ENCODE results near the gene TTC36. TPM values are rescaled to one million over a fixed set of nuclear protein-coding genes. Genes with fewer than 3 reads are reported as not detected.

Gene TTC36
- total and polyA plus RNA-seq, 2 of the 13 experiments (the other 11 are each of a cell fraction or from before 2014, with no cell fraction given): 0.13 to 0.40 TPM

DNA sequence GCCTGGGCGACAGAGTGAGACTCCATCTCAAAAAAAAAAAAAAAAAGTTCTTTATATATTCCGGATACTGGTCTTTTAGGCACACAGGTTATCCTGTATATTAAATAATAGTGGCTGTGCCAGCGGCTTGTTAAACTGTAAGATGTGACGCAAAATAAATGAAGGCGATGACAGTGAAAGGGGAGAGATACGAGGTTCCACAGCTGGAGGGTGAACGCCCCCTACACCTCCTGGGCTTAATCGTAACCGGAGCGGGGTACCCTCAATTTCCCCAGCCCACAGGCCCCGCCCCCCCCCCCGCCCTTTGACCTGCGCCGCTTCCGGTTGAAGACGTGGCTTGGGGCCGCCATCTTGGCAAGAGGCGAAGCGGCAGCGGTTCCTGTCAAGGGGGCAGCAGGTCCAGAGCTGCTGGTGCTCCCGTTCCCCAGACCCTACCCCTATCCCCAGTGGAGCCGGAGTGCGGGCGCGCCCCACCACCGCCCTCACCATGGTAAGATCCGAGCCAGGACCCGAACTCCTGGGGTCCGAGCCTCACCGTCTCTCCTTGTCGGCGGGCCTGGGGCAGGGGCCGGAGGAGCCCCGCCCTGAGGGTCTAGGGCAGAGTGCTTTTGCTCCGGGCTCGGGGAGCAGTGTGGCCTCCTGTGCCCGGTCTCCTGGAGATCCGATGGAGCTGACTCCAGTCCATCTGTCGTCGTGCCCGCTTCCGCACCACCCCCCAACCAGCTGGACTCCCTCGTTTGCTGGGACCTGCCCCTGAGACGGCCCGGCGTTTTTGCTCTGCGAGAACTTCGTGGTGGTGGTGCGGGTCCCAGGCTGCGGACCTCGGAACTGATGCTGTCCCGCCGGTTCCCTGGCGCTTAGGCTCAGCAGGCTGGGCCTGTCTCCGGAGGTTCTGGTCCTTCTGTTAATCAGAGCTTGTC is 45.0 kb downstream of the TTC36 start, which contains the start of gene ARCN1 (continued):
- TF ChIP-seq, protein P1, sequence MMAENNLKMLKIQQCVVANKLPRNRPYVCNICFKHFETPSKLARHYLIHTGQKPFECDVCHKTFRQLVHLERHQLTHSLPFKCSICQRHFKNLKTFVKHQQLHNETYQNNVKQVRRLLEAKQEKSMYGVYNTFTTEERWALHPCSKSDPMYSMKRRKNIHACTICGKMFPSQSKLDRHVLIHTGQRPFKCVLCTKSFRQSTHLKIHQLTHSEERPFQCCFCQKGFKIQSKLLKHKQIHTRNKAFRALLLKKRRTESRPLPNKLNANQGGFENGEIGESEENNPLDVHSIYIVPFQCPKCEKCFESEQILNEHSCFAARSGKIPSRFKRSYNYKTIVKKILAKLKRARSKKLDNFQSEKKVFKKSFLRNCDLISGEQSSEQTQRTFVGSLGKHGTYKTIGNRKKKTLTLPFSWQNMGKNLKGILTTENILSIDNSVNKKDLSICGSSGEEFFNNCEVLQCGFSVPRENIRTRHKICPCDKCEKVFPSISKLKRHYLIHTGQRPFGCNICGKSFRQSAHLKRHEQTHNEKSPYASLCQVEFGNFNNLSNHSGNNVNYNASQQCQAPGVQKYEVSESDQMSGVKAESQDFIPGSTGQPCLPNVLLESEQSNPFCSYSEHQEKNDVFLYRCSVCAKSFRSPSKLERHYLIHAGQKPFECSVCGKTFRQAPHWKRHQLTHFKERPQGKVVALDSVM (CRISPR knock-in tag; IDR thresholded peaks at IDR 0.05): peak; percentile 50; the same call in 1 of the 2 replicates
- TF ChIP-seq ZNF3 (CRISPR knock-in tag; IDR thresholded peaks at IDR 0.05) (0 out of 2 replicates have a peak, but pooled peaks have one; percentile 26), ZNF766 (CRISPR knock-in tag; IDR thresholded peaks at IDR 0.05; ENCODE audit: borderline replicate concordance) (no peak), FOXO1 (CRISPR knock-in tag; IDR thresholded peaks at IDR 0.05) (0 out of 2 replicates have a peak, but pooled peaks have one; percentile 8), ZFP90 (CRISPR knock-in tag; IDR thresholded peaks at IDR 0.05; ENCODE audit: borderline replicate concordance) (0 out of 2 replicates have a peak, but pooled peaks have one; percentile 47), ZNF619 (CRISPR knock-in tag; IDR thresholded peaks at IDR 0.05) (peak; percentile 73; the same call in 1 of the 2 replicates), ZNF615 (CRISPR knock-in tag; IDR thresholded peaks at IDR 0.05; ENCODE audit: borderline replicate concordance) (no peak), DMAP1 (CRISPR knock-in tag; IDR thresholded peaks at IDR 0.05) (peak; percentile 94), RBFOX2 (IDR thresholded peaks at IDR 0.05; ENCODE audit: low read depth, low read length) (peak; percentile 92), ZNF350 (CRISPR knock-in tag; IDR thresholded peaks at IDR 0.05; ENCODE audit: borderline replicate concordance, low read depth) (peak; percentile 57; the same call in 1 of the 2 replicates), ZNF446 (CRISPR knock-in tag; IDR thresholded peaks at IDR 0.05) (no peak)
- TF ChIP-seq, protein P2, sequence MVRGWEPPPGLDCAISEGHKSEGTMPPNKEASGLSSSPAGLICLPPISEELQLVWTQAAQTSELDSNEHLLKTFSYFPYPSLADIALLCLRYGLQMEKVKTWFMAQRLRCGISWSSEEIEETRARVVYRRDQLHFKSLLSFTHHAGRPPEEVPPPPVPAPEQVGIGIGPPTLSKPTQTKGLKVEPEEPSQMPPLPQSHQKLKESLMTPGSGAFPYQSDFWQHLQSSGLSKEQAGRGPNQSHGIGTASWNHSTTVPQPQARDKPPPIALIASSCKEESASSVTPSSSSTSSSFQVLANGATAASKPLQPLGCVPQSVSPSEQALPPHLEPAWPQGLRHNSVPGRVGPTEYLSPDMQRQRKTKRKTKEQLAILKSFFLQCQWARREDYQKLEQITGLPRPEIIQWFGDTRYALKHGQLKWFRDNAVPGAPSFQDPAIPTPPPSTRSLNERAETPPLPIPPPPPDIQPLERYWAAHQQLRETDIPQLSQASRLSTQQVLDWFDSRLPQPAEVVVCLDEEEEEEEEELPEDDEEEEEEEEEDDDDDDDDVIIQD (CRISPR knock-in tag; IDR thresholded peaks at IDR 0.05; ENCODE audit: low read depth): no peak
- TF ChIP-seq, protein P3, sequence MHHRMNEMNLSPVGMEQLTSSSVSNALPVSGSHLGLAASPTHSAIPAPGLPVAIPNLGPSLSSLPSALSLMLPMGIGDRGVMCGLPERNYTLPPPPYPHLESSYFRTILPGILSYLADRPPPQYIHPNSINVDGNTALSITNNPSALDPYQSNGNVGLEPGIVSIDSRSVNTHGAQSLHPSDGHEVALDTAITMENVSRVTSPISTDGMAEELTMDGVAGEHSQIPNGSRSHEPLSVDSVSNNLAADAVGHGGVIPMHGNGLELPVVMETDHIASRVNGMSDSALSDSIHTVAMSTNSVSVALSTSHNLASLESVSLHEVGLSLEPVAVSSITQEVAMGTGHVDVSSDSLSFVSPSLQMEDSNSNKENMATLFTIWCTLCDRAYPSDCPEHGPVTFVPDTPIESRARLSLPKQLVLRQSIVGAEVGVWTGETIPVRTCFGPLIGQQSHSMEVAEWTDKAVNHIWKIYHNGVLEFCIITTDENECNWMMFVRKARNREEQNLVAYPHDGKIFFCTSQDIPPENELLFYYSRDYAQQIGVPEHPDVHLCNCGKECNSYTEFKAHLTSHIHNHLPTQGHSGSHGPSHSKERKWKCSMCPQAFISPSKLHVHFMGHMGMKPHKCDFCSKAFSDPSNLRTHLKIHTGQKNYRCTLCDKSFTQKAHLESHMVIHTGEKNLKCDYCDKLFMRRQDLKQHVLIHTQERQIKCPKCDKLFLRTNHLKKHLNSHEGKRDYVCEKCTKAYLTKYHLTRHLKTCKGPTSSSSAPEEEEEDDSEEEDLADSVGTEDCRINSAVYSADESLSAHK (CRISPR knock-in tag; IDR thresholded peaks at IDR 0.05; ENCODE audit: borderline replicate concordance): no peak
- TF ChIP-seq, protein P4, sequence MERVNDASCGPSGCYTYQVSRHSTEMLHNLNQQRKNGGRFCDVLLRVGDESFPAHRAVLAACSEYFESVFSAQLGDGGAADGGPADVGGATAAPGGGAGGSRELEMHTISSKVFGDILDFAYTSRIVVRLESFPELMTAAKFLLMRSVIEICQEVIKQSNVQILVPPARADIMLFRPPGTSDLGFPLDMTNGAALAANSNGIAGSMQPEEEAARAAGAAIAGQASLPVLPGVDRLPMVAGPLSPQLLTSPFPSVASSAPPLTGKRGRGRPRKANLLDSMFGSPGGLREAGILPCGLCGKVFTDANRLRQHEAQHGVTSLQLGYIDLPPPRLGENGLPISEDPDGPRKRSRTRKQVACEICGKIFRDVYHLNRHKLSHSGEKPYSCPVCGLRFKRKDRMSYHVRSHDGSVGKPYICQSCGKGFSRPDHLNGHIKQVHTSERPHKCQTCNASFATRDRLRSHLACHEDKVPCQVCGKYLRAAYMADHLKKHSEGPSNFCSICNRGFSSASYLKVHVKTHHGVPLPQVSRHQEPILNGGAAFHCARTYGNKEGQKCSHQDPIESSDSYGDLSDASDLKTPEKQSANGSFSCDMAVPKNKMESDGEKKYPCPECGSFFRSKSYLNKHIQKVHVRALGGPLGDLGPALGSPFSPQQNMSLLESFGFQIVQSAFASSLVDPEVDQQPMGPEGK (CRISPR knock-in tag; IDR thresholded peaks at IDR 0.05): peak; percentile 60; the same call in 1 of the 2 replicates
- TF ChIP-seq, protein P5, sequence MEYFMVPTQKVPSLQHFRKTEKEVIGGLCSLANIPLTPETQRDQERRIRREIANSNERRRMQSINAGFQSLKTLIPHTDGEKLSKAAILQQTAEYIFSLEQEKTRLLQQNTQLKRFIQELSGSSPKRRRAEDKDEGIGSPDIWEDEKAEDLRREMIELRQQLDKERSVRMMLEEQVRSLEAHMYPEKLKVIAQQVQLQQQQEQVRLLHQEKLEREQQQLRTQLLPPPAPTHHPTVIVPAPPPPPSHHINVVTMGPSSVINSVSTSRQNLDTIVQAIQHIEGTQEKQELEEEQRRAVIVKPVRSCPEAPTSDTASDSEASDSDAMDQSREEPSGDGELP (IDR thresholded peaks at IDR 0.05; ENCODE audit: borderline replicate concordance, low read depth): peak; percentile 70; the same call in 1 of the 2 replicates
- TF ChIP-seq, protein P6, sequence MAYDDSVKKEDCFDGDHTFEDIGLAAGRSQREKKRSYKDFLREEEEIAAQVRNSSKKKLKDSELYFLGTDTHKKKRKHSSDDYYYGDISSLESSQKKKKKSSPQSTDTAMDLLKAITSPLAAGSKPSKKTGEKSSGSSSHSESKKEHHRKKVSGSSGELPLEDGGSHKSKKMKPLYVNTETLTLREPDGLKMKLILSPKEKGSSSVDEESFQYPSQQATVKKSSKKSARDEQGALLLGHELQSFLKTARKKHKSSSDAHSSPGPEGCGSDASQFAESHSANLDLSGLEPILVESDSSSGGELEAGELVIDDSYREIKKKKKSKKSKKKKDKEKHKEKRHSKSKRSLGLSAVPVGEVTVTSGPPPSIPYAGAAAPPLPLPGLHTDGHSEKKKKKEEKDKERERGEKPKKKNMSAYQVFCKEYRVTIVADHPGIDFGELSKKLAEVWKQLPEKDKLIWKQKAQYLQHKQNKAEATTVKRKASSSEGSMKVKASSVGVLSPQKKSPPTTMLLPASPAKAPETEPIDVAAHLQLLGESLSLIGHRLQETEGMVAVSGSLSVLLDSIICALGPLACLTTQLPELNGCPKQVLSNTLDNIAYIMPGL (CRISPR knock-in tag; IDR thresholded peaks at IDR 0.05; ENCODE audit: borderline replicate concordance in 1 of 2, low read depth in 1 of 2): peak in 1 of 2 experiments; percentile 70; a peak in 2 of 4 replicates

Data from HepG2 (cell line).